Uterus (tissue), 2 donors: ENCODE results near the gene TLCD1.

Experiments
- CTCF ChIP-seq, 4 experiments: fragments of 200-600 bp in 2 of 4; fragments of 450-650 bp in 2 of 4; sonication (generic) in 2 of 4; IDR thresholded peaks; one replicate each; pipeline ENCODE4 v1.5.1; 2016 to 2019; ENCODE audit warnings: antibody characterized with exemption in 4 of 4, mild to moderate bottlenecking in 2 of 4, moderate library complexity in 1 of 4
- POLR2A ChIP-seq, 2 donors: fragments of 450-650 bp; IDR thresholded peaks; one replicate each; pipeline ENCODE4 v1.6.1; 2016; ENCODE audit warnings: antibody characterized with exemption in 2 of 2, mild to moderate bottlenecking in 1 of 2, moderate library complexity in 1 of 2

GRCh38 chr17:28698253-28698941 lies 27.6 kb downstream of the TLCD1 start:
- TF ChIP-seq CTCF (IDR thresholded peaks at IDR 0.05) (no peak), POLR2A (IDR thresholded peaks at IDR 0.05) (no peak)
